Common myeloid progenitor, CD34-positive (primary cell): Measurements from ENCODE around the gene APPL1. TPM values are rescaled to one million over a fixed set of nuclear protein-coding genes. Genes with fewer than 3 reads are reported as not detected.

Source experiments
- CTCF ChIA-PET: fragments of 350-600 bp; sonication (Branson Sonifier 250); formaldehyde crosslinking; loops from one replicate; lab custom pipeline; 2021; ENCODE audit warnings: antibody characterized with exemption; lab: Charles Lee
- POLR2A ChIA-PET: fragments of 350-600 bp; sonication (Branson Sonifier 250); formaldehyde crosslinking; loops from one replicate; lab custom pipeline; 2021; ENCODE audit warnings: antibody characterized with exemption; lab: Charles Lee
- DNase-seq, 3 donors: peaks; one replicate each; pipeline versions ENCODE4 v3.0.0 to v3.0.0-alpha.2; 2013
- H3K27ac ChIP-seq, 2 experiments: 1 replicate in 1 of 2; 2 replicates in 1 of 2; pipeline ENCODE4 v1.7.0; 2013; ENCODE audit warnings: inconsistent platforms in 2 of 2, low read length in 2 of 2, mild to moderate bottlenecking in 2 of 2, low read depth in 1 of 2, moderate library complexity in 1 of 2; ENCODE audit not compliant: severe bottlenecking in 2 of 2, insufficient read depth in 1 of 2, poor library complexity in 1 of 2
- H3K27me3 ChIP-seq, 5 experiments: replicated peaks in 2 of 5; 1 replicate in 3 of 5; 2 replicates in 2 of 5; pipeline versions ENCODE4 v1.6.1 to v1.7.0; 2013; ENCODE audit warnings: low read length in 4 of 5, mild to moderate bottlenecking in 2 of 5, moderate library complexity in 2 of 5, inconsistent platforms in 1 of 5; ENCODE audit not compliant: insufficient read depth in 5 of 5, control insufficient read depth in 4 of 5
- H3K36me3 ChIP-seq, 4 experiments: 1 replicate in 2 of 4; 2 replicates in 2 of 4; pipeline versions ENCODE4 v1.6.1 to v1.7.0; 2013; ENCODE audit warnings: low read length in 3 of 4, control low read depth in 1 of 4, mild to moderate bottlenecking in 1 of 4; ENCODE audit not compliant: control insufficient read depth in 4 of 4, insufficient read depth in 4 of 4
- H3K4me1 ChIP-seq, 4 experiments: 1 replicate in 3 of 4; 2 replicates in 1 of 4; pipeline versions ENCODE4 v1.6.1 to v1.7.1; 2013; ENCODE audit warnings: low read length in 3 of 4, mild to moderate bottlenecking in 3 of 4, control low read depth in 1 of 4, inconsistent platforms in 1 of 4, moderate library complexity in 1 of 4; ENCODE audit not compliant: control insufficient read depth in 4 of 4, insufficient read depth in 4 of 4; ENCODE audit errors: control extremely low read depth in 1 of 4
- H3K4me3 ChIP-seq, 7 experiments: 1 replicate in 4 of 7; 2 replicates in 3 of 7; pipeline versions ENCODE4 v1.5.1 to v1.7.0; 2013; ENCODE audit warnings: mild to moderate bottlenecking in 7 of 7, low read length in 6 of 7, moderate library complexity in 6 of 7, inconsistent platforms in 2 of 7, low read depth in 2 of 7, control low read depth in 1 of 7; ENCODE audit not compliant: insufficient read depth in 4 of 7, control insufficient read depth in 1 of 7; ENCODE audit errors: extremely low read depth in 1 of 7
- H3K9me3 ChIP-seq, 5 experiments: 1 replicate in 4 of 5; 2 replicates in 1 of 5; pipeline versions ENCODE4 v1.6.1 to v1.7.1; 2013; ENCODE audit warnings: low read length in 4 of 5, mild to moderate bottlenecking in 2 of 5, inconsistent platforms in 1 of 5, low read depth in 1 of 5, moderate library complexity in 1 of 5; ENCODE audit not compliant: control insufficient read depth in 4 of 5, insufficient read depth in 2 of 5; ENCODE audit errors: control extremely low read depth in 1 of 5
- WGBS: methylation state at CpG from one replicate; pipeline ENCODE4 v1.1.5; 2013; ENCODE audit not compliant: insufficient coverage; 5-methylcytosine and 5-hydroxymethylcytosine counted together
- polyA plus RNA-seq: library from polyadenylated mRNA; unstranded; fragments of 120-200 nt; gene quantifications from one replicate; pipeline ENCODE4 v1.2.1, GENCODE V29; 2013

Gene APPL1
- 52.3 TPM for polyA plus RNA-seq

GRCh38 chr3:57227204-57227929 lies at the start of gene APPL1:
APPL1 (plus strand) TSS chr3:57227729; CDS start chr3:57227884, 155 bp downstream.
- DNase-seq: peak; percentile 90 to 92 (median 91)
- ChIA-PET CTCF (no interaction called here), POLR2A (interaction anchor here (0.6 kb wide), 1 partner anchor 990 kb away, joined by 4 read pairs; no protein-coding TSS in a partner anchor)
- Histone ChIP-seq H3K36me3 (peaks cover 0 to 2% (median 0%) of the 10 kb centered on the region in 4 experiments), H3K27ac (peak within 1 kb of the TSS; percentile 58 to 81), H3K27me3 (no peaks in the 10 kb centered on the region), H3K4me3 (peak within 1 kb of the TSS; percentile 77 to 97 (median 89)), H3K4me1 (peaks cover 3 to 46% (median 27%) of the 10 kb centered on the region in 4 experiments), H3K9me3 (no peaks in the 10 kb centered on the region)
- WGBS: under 1% methylated on average over 61 of the region's 71 CpGs

- Histone ChIP-seq H3K36me3 (no peaks in the 10 kb centered on the region), H3K9me3 (no peaks in the 10 kb centered on the region), H3K27ac (no peak overlapping the region), H3K27me3 (no peaks in the 10 kb centered on the region), H3K4me1 (peaks cover 0 to 6% (median 2%) of the 10 kb centered on the region in 4 experiments), H3K4me3 (no peak overlapping the region)
- DNase-seq: peak; percentile 34 to 57 (median 47)
- 93% methylated on average over 3 of the region's 5 CpGs for WGBS
- POLR2A ChIA-PET: interaction anchor here (0.5 kb wide), 1 partner anchor 702 kb away, joined by 4 read pairs; no protein-coding TSS in a partner anchor
- CTCF ChIA-PET: interaction anchor here (0.7 to 2.7 kb wide), 8 partner anchors 9 to 316 kb away, joined by 3 to 15 read pairs (median 4); no protein-coding TSS in a partner anchor
Observed at GRCh38 chr3:57179580-57180410, 47.7 kb upstream of the APPL1 start.

- 95% methylated on average over 2 of the region's 6 CpGs for WGBS
- no peaks in the 10 kb centered on the region for H3K4me1 ChIP-seq
- no peaks in the 10 kb centered on the region for H3K9me3 ChIP-seq
- no peak overlapping the region for H3K4me3 ChIP-seq
- no peak overlapping the region for H3K27ac ChIP-seq
- ChIA-PET POLR2A (interaction anchor here (0.6 kb wide), 2 partner anchors 13 to 1129 kb away, joined by 3 to 4 read pairs; no protein-coding TSS in a partner anchor), CTCF (interaction anchor here (1.0 kb wide), 1 partner anchor 14 kb away, joined by 4 read pairs; no protein-coding TSS in a partner anchor)
- no peaks in the 10 kb centered on the region for H3K27me3 ChIP-seq
- H3K36me3 ChIP-seq: no peaks in the 10 kb centered on the region
- DNase-seq: no peak
Observed at GRCh38 chr3:57184526-57184925, 43.0 kb upstream of the APPL1 start.

GRCh38 chr3:57192028-57192427 lies 35.5 kb upstream of the APPL1 start:
- CTCF ChIA-PET: interaction anchor here (0.6 to 1.3 kb wide), 2 partner anchors 29 to 159 kb away, joined by 3 read pairs; no protein-coding TSS in a partner anchor
- Histone ChIP-seq H3K9me3 (no peaks in the 10 kb centered on the region), H3K27me3 (no peaks in the 10 kb centered on the region), H3K4me1 (no peaks in the 10 kb centered on the region), H3K36me3 (no peaks in the 10 kb centered on the region), H3K27ac (no peak overlapping the region), H3K4me3 (no peak overlapping the region)
- 100% methylated on average over 1 of the region's 3 CpGs for WGBS
- no peak for DNase-seq
- POLR2A ChIA-PET: no interaction called here

GRCh38 chr3:57194641-57195040 lies 32.9 kb upstream of the APPL1 start:
- Histone ChIP-seq H3K36me3 (no peaks in the 10 kb centered on the region), H3K4me1 (peaks cover 0 to 1% (median under 1%) of the 10 kb centered on the region in 4 experiments), H3K27me3 (no peaks in the 10 kb centered on the region), H3K27ac (no peak overlapping the region), H3K9me3 (no peaks in the 10 kb centered on the region), H3K4me3 (no peak overlapping the region)
- DNase-seq: no peak
- WGBS: 100% methylated on average over 1 of the region's 4 CpGs
- POLR2A ChIA-PET: no interaction called here
- CTCF ChIA-PET: interaction anchor here (1.2 kb wide), 1 partner anchor 8 kb away, joined by 4 read pairs; no protein-coding TSS in a partner anchor

GRCh38 chr3:57199895-57200297 lies 27.6 kb upstream of the APPL1 start, which contains the start of gene HESX1:
HESX1 (minus strand) TSS chr3:57199978; CDS start chr3:57199918, 60 bp downstream.
- POLR2A ChIA-PET: no interaction called here
- CTCF ChIA-PET: interaction anchor here (0.9 to 1.1 kb wide), 3 partner anchors 13 to 22 kb away, joined by 3 read pairs; no protein-coding TSS in a partner anchor
- peak in 2 of 3 donors; percentile 17 to 36 for DNase-seq
- Histone ChIP-seq H3K9me3 (no peaks in the 10 kb centered on the region), H3K4me1 (peaks cover 0 to 5% (median 2%) of the 10 kb centered on the region in 4 experiments), H3K36me3 (no peaks in the 10 kb centered on the region), H3K4me3 (no peak within 1 kb of the TSS), H3K27me3 (no peaks in the 10 kb centered on the region), H3K27ac (no peak within 1 kb of the TSS)
- WGBS: 66% methylated on average over 3 of the region's 4 CpGs
